HG02938 (cell line): ENCODE data around the gene UBE3C.
A peak's percentile ranks its signal among the peaks of the same experiment; 100 is the strongest.

Experiments used
- ATAC-seq: cut with Tn5 transposase; IDR thresholded peaks from one replicate; pipeline ENCODE4 v1.9.1; 2021; ENCODE audit warnings: mild to moderate bottlenecking, moderate library complexity; ENCODE audit not compliant: unreplicated experiment

The UBE3C gene

GRCh38 chr7:157284229-157285014 lies 145.7 kb downstream of the UBE3C start:
- no peak for ATAC-seq

DNA sequence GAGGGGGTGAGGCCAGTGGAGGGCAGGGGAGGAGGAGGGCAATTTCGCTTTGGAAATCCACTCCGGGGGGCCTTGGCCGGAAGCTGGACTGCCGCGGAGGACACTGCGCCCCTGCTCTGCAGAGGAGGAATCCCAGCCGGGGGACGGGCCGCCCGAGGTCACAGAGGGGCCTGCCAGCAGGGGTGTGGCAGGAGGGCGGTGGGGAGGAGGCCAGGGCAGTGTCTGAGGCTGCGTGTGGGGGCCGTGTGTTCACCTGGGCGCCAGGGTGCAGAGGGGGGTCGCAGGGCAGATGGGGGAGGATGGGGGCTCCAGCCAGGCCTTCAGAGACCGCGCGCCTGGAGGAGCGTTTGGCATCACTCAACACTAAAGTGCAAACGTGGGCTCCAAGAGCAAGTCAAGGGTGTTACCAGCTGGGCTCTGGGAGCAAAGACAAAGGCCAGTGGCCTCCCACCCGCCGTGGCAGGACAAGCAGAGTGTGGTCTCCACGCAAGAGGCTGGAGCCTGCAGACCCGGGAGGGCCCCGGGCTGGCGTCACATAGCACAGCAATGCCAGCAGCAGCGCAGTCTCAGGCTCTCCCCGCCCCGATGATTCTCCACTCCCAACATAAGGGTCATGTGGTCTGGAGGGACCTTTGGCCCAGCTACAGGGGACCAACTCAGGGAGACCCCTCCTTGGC lies 152.8 kb downstream of the UBE3C start:
- no peak for ATAC-seq

DNA sequence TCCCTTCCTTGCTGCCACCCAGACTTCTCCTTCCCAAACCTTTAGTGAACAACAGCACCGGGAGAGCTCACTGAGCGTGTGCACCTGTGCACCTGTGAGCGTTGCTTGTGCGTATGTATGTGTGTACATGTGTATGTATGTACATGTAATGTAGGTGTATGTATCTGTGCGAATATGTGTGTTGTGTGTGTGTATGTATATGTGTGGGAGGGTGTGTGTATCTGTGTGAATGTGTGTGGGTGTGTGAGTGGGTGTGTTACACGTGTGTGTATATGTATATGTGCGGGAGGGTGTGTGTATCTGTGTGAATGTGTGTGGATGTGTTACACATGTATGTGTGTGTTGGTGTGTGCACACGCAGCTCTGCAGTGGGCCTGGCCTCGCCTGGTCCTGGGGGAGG lies 153.5 kb downstream of the UBE3C start:
- no peak for ATAC-seq

GRCh38 chr7:157292770-157293412 lies 154.2 kb downstream of the UBE3C start:
- no peak for ATAC-seq

- no peak for ATAC-seq
These were observed 154.7 kb downstream of the UBE3C start for GRCh38 chr7:157293413-157293788.

- no peak for ATAC-seq
These were observed 156.0 kb downstream of the UBE3C start for GRCh38 chr7:157294773-157295172.

DNA sequence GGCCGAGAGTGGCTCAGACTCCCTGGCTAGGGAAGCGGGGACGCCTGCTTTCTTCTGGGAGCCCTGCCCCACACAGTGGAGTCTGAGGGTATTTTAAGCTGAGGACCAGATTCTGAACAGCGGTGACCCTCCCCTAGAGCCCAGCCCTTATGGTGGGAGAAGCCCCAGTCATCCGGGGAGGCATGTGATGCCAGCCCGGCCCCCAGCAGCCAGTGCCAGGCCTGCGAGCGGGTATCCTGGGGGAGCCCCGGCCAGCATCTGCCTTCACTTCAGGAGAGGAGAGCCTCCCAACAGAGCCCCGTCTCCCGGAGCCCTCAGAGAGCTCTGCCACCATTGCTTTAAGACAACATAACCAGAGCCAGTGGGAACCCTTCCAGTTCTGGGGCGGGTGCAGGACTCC lies 156.6 kb downstream of the UBE3C start:
- ATAC-seq = no peak

GRCh38 chr7:157297185-157297584 lies 158.5 kb downstream of the UBE3C start:
- no peak for ATAC-seq

GRCh38 chr7:157299317-157299612 lies 160.5 kb downstream of the UBE3C start:
- no peak for ATAC-seq

DNA sequence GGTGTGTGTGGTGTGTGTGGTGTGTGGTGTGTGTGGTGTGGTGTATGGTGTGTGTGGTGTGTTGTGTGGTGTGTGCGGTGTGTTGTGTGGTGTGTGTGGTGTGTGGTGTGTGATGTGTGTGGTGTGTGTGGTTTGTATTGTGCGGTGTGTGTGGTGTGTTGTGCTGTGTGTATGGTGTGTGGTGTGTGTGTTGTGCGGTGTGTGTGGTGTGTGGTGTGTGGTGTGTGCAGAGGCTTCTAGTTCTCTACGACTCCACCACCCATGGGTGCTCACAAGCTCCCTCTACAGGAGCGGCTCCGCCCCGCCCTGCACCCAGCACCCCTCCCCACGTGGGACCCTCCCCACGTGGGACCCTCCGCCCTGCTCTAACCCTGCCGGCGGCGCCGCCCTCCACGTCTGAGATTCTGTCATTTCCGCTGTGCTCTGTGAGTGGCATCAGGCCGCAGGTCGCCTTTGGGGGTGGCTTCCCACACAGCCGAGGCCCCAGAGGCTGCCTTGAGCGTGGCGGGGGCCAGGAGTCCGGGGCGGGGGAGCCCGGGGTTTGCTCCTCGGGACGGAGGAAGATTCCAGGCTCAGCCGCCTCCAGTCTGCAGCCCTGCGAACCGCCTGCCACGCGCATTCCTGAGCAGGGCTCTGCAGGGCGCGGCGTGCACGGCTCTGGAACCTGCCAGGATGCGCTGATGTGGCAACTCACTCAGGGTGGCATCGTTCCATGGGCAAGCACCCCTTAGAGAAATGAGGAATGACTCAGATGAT lies 161.1 kb downstream of the UBE3C start:
- ATAC-seq = no peak

DNA sequence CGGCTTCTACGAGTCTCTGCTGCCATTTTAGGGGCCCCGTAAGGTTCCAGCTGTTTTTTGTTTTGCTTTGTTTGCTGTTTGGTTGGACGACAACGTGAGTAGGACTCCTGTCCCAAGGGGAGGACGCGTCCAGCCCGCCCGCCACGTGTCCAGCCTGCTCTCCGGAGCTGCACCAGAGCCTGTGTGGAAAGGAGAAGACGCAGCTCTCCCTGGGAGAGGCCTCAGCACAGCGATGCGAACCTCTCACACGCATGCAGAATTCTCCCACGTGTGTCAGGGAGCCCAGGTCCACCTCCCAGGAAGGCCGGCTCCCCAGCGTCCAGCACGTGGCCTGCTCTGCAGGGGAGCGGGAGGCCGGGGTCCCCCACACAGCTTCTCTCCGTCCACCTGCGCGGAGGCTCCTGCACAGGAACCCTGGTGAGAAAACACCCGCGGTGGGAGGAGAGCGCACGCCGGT lies 161.7 kb downstream of the UBE3C start:
- ATAC-seq = no peak

DNA sequence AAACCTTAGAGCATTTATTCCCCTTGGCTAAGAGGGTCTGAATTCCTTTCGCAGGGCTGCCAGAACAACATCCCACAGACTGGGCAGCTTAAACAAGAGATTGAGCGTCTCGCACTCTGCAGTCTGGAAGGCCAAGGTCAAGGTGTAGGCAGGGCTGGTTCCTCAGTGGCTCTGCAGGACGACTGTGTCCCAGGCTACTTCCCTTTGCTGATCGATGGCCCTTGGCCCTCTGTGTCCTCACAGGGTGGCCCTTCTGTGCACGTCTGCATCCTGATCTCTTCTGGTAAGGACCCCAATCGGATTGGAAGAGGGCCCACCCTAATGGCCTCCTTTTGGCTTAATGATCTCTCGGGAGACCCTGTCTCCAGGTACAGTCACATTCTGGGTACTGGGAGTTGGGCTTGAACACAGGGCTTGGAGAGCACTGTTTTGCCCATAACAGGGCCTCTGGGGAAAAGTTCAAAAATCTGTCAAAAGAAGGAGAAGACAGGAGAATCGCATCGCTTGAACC lies 162.9 kb downstream of the UBE3C start:
- no peak for ATAC-seq

GRCh38 chr7:157306846-157307838 lies 168.4 kb downstream of the UBE3C start:
- ATAC-seq = no peak

- no peak for ATAC-seq
These were observed 171.4 kb downstream of the UBE3C start for GRCh38 chr7:157309988-157310668.

- no peak for ATAC-seq
These were observed 172.0 kb downstream of the UBE3C start for GRCh38 chr7:157310676-157311185.

- no peak for ATAC-seq
These were observed 174.2 kb downstream of the UBE3C start for GRCh38 chr7:157312941-157313340.

- no peak for ATAC-seq
These were observed 174.9 kb downstream of the UBE3C start for GRCh38 chr7:157313645-157314044.

DNA sequence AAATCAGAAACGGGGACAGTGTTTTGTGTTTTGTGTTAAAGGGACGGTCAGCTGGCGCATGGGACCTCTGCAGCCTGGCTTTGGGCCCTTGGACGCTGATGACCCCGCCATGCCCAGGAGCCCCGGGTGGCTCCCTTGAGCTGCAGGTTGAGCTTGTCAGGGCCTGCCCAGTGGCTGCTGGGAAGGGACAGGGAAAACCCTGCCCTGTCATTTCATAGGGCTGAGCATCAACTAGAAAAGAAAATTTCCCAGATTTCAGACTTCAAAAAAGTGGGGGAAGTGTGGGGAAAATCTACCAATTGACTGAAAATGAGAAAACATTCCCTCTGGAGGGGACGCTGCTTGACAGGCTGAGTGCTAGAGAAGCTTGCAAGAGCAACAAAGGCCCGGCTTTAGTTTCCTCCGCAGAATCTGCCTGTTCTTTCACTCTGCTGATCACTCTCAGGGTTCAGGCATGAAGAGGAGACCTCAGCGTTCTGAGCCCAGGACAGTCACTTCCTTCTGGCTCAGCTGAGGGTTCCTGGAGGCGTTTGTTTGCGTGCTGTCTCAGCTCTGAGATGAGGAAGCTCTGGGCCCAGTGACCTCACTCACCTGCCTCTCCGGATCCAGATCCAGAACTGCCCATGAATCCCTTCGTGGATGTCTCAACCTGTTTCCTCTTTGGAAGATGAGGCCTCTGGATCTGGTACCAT lies 179.4 kb downstream of the UBE3C start:
- peak; percentile 68 for ATAC-seq
